PFSK-1 (cell line): Measurements from ENCODE around the gene MACC1.

Experiments
- TAF1 ChIP-seq: IDR thresholded peaks from 2 replicates; pipeline ENCODE4 v1.6.1; 2012; ENCODE audit warnings: low read length, control low read depth, borderline replicate concordance; ENCODE audit not compliant: insufficient read depth
- TF ChIP-seq, protein P1 (sequence below), 2 experiments: IDR thresholded peaks; 2 replicates each; pipeline versions ENCODE4 v1.6.1 to v1.8.0; 2011 to 2012; ENCODE audit warnings: low read depth in 2 of 2, low read length in 2 of 2, control low read depth in 1 of 2, inconsistent platforms in 1 of 2, mild to moderate bottlenecking in 1 of 2, moderate library complexity in 1 of 2; ENCODE audit not compliant: insufficient read depth in 1 of 2

DNA sequence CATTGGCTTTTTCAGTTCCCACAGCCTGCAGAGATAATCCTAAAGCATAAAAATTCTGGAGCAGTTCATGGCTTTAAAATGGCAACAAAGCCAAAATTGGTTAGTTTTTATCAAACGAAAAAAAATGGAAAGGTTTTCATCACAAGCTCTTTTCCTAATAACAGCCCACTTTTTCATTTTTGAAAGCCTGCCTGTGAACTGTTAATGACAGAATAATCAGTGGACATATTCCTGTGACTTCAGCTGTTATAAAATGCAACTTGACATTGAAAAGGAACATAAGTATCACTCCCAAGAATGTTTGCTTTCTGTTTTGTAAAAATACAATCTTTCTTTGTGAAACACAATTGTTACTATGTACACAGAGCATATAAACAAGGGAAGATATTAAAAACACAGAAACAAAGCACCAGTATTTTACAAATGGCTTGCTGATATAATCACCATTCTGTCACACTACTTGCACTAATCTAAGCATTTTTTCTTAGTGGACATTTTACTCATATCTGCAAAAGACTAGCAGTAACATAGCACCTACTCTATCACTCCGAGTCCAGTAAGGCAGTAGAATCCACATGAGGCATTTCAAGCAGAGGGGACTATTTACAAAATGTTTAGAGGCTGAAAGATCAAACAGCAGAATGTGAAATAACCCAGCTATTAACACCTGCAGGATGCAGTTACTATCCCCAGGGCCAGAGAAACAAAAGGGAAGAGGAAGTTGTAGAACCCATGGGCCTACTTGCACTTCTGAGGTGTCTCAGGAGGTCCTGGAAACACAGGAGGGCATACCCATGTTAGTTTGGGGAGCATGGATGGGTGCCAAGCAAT lies 26.4 kb downstream of the MACC1 start:
- TF ChIP-seq TAF1, result no peak
- TF ChIP-seq, protein P1, sequence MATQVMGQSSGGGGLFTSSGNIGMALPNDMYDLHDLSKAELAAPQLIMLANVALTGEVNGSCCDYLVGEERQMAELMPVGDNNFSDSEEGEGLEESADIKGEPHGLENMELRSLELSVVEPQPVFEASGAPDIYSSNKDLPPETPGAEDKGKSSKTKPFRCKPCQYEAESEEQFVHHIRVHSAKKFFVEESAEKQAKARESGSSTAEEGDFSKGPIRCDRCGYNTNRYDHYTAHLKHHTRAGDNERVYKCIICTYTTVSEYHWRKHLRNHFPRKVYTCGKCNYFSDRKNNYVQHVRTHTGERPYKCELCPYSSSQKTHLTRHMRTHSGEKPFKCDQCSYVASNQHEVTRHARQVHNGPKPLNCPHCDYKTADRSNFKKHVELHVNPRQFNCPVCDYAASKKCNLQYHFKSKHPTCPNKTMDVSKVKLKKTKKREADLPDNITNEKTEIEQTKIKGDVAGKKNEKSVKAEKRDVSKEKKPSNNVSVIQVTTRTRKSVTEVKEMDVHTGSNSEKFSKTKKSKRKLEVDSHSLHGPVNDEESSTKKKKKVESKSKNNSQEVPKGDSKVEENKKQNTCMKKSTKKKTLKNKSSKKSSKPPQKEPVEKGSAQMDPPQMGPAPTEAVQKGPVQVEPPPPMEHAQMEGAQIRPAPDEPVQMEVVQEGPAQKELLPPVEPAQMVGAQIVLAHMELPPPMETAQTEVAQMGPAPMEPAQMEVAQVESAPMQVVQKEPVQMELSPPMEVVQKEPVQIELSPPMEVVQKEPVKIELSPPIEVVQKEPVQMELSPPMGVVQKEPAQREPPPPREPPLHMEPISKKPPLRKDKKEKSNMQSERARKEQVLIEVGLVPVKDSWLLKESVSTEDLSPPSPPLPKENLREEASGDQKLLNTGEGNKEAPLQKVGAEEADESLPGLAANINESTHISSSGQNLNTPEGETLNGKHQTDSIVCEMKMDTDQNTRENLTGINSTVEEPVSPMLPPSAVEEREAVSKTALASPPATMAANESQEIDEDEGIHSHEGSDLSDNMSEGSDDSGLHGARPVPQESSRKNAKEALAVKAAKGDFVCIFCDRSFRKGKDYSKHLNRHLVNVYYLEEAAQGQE (IDR thresholded peaks at IDR 0.05; ENCODE audit: insufficient read depth in 1 of 2, low read depth in 2 of 2, low read length in 2 of 2), result no peak
